GM10847 (cell line): ENCODE data around the gene DROSHA.

Experiments used
- POLR2A ChIP-seq: IDR thresholded peaks from 2 replicates; pipeline ENCODE4 v1.6.1; 2011; ENCODE audit not compliant: insufficient read length; ENCODE audit errors: extremely low read depth

DROSHA gene, protein sequence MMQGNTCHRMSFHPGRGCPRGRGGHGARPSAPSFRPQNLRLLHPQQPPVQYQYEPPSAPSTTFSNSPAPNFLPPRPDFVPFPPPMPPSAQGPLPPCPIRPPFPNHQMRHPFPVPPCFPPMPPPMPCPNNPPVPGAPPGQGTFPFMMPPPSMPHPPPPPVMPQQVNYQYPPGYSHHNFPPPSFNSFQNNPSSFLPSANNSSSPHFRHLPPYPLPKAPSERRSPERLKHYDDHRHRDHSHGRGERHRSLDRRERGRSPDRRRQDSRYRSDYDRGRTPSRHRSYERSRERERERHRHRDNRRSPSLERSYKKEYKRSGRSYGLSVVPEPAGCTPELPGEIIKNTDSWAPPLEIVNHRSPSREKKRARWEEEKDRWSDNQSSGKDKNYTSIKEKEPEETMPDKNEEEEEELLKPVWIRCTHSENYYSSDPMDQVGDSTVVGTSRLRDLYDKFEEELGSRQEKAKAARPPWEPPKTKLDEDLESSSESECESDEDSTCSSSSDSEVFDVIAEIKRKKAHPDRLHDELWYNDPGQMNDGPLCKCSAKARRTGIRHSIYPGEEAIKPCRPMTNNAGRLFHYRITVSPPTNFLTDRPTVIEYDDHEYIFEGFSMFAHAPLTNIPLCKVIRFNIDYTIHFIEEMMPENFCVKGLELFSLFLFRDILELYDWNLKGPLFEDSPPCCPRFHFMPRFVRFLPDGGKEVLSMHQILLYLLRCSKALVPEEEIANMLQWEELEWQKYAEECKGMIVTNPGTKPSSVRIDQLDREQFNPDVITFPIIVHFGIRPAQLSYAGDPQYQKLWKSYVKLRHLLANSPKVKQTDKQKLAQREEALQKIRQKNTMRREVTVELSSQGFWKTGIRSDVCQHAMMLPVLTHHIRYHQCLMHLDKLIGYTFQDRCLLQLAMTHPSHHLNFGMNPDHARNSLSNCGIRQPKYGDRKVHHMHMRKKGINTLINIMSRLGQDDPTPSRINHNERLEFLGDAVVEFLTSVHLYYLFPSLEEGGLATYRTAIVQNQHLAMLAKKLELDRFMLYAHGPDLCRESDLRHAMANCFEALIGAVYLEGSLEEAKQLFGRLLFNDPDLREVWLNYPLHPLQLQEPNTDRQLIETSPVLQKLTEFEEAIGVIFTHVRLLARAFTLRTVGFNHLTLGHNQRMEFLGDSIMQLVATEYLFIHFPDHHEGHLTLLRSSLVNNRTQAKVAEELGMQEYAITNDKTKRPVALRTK (N-terminal part only)

GRCh38 chr5:31531888-31532547, at the start of gene DROSHA, which contains the start of gene C5orf22:
DROSHA (minus strand) TSS chr5:31532093; CDS start chr5:31529059, 3,034 bp downstream.
C5orf22 (plus strand) TSS chr5:31532301; CDS start chr5:31532393, 92 bp downstream.
- TF ChIP-seq POLR2A = peak; percentile 44

GRCh38 chr5:31579558-31579957, 47.7 kb upstream of the DROSHA start:
- no peak for TF ChIP-seq POLR2A

GRCh38 chr5:31577438-31577837, 45.5 kb upstream of the DROSHA start:
- TF ChIP-seq POLR2A = no peak

DNA sequence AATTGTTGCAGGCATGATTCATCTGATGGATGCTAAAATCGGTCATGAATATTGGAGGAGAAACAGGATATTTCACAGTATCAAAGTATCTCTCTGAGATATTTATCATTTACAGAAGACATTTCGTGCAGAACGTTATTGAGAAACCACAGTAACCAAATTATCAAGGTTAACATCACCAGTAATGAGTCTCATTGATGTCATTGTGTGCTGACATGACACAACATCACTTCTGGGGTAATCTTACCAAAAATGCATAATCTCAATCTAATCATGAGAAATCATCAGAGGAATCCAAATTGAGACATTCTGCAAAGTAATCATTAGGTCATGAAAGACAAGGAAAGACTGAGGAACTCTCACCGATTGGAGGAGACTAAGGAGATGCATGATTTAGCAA, 42.9 kb upstream of the DROSHA start:
- TF ChIP-seq POLR2A = no peak

- no peak for TF ChIP-seq POLR2A
Measured at GRCh38 chr5:31573494-31574142, 41.7 kb upstream of the DROSHA start.

- TF ChIP-seq POLR2A = no peak
Measured at GRCh38 chr5:31569068-31569467, 37.2 kb upstream of the DROSHA start.

DNA sequence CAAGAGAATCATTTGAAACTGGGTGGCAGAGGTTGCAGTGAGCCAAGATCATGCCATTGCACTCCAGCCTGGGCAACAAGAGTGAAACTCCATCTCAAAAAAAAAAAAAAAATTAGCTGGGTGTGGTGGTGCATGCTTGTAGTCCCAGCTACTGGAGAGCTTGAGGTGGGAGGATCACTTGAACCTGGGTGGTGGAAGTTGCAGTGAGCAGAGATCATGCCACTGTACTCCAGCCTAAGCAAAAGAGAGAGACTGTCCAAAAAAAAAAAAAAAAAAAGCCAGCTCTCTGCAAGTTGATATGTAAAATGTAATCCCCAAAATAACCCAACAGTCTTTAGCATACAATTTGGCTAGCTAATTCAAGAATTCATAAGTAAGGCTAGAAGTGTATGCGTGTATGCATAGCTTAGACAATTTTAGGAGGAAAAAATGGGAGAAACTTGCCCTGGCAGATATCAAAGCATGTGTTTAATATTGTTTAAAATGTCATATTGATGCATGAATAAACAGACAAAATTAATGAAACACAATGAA, 36.5 kb upstream of the DROSHA start:
- TF ChIP-seq POLR2A = no peak

DNA sequence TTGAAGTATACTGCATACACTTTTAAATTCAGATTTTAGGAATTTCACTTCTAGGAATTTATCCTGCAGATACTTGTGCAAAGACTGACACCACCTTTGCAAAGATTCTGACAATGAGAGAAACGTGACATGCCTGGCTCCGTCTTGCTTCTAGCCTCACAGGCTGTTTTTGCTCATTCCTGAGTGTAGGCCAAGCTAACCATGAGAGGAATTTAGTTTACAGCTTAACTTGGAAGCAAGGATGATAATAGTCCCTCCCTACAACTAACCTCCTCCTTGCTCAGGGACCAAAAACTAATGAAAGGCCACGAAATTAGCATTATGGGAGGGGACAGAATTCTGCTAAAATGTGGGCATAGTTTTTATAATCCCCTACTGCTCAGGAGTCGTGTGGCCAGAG, 31.3 kb upstream of the DROSHA start:
- no peak for TF ChIP-seq POLR2A

DNA sequence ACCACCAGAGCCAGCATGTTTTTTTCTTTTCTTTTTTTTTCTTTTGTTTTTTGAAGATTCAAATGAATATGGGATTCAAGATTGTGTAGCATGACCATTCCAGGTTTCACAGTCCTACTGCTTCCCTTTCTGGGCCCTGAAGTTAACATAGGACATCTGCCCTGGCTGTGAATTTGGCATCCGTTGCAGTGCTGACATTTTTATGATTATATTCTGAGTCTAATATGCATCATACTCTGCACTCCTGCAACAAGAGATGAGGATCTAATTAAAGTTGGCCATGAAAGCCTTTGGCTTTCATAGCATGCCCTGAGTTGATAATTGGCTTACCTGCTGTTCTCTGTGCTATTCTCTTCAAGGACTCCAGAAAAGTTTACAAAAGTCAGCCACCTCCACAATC, 30.1 kb upstream of the DROSHA start:
- no peak for TF ChIP-seq POLR2A

- no peak for TF ChIP-seq POLR2A
Measured at GRCh38 chr5:31559942-31560341, 28.0 kb upstream of the DROSHA start.

DNA sequence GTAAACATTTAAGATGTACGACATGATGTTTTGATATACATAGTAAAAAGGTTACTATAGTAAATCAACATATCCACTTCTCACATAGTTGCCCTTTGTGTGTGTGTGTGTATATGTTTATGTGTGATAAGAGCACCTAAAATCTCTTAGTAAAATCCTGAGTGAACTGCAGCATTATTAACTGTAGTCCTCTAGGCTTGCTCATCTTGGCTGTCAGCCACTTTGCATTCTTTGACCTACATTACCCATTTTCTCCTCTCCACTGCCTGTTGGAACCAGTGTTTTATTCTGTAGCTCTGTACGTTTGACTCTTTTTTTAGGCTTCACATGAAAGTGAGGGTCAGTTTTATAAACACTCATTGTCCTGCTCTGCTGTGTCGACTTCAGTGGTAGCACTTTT, 24.6 kb upstream of the DROSHA start:
- TF ChIP-seq POLR2A = no peak

GRCh38 chr5:31554552-31554951, 22.7 kb upstream of the DROSHA start:
- TF ChIP-seq POLR2A = no peak

- no peak for TF ChIP-seq POLR2A
Measured at GRCh38 chr5:31553863-31554262, 22.0 kb upstream of the DROSHA start.

GRCh38 chr5:31551878-31552277, 20.0 kb upstream of the DROSHA start:
- no peak for TF ChIP-seq POLR2A
